NCI-H1417 (cell line): ENCODE results near the gene MON1A.
A peak's percentile ranks its signal among the peaks of the same experiment; 100 is the strongest.
"Not testable (repeated sequence)": the region's sequence is repeated elsewhere in the genome, so short reads cannot be mapped to it uniquely, and the experiment has no call there.

Experiments
- DNase-seq, 3 experiments: peaks; one replicate each; lab custom pipeline; 2025; lab: John Stamatoyannopoulos, UW

MON1A gene

GRCh38 chr3:49917806-49918590 is 11.6 kb downstream of the MON1A start:
- not testable (repeated sequence) for DNase-seq

DNA sequence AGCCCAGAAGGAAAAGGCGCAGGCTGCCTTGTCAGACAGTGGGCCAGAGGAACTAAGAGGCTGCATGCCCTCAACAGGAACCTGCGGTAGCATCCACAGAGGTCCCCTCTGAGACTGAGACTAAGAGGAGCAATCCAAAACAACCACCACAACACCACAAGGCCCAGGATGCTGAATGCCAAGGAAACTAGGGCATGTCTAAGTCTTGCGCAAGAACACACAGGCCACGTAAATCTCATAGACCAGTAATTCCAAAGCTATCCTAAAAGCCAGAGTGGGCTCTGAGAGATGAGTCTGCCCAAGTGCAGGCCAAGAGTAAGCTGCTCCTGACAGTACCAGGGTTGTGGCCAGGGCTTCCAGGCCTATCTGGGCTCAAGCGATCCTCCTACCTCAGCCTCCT is 12.9 kb downstream of the MON1A start:
- no peak for DNase-seq

DNA sequence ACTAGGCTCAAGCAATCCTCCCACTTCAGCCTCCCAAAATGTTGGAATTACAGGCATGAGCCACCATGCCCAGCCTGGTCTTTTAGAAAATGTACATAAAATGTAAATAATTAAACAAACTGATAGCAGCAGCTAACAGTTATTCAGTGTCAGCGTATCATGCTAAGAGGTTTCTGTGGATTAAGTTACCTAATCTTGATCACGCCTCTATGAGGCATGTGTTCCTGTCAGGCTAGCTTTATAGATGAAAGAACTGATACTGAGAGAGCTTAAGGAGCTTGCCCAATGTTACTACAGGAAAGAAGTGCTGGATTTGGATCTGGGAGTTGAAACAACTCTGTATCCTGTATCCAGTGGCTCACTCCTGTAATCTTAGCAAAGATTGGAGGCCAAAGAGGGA is 14.7 kb downstream of the MON1A start:
- no peak for DNase-seq

- peak in 1 of 3 experiments; percentile 71 for DNase-seq
Measured at GRCh38 chr3:49912881-49913281, 16.7 kb downstream of the MON1A start.

- no peak for DNase-seq
Measured at GRCh38 chr3:49911611-49912010, 18.0 kb downstream of the MON1A start.

DNA sequence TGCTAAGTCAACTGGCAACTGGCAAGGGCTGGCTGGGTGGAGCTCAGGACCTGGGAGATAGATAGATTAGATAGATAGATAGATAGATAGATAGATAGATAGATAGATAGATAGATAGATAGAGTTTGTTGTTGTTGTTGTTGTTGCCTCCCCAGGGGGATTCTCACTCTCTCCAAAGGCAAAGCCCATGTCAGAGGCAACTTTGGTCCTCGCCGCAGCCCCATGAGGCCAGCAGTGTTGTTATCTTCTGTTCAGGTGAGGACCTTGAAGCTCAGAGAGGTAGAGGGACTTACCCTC is 18.5 kb downstream of the MON1A start:
- no peak for DNase-seq

- DNase-seq = no peak
Measured at GRCh38 chr3:49910409-49911123, 19.0 kb downstream of the MON1A start.

- DNase-seq = no peak
Measured at GRCh38 chr3:49908373-49909199, 21.0 kb downstream of the MON1A start.

GRCh38 chr3:49906073-49906743 is 23.4 kb downstream of the MON1A start:
- peak in 2 of 3 experiments; percentile 1 to 21 for DNase-seq

GRCh38 chr3:49904448-49904847 is 25.2 kb downstream of the MON1A start:
- not testable (repeated sequence) for DNase-seq

GRCh38 chr3:49903451-49904424 is 25.9 kb downstream of the MON1A start, which contains the start of gene MST1R:
Gene MST1R, minus strand, starts transcription at chr3:49903873. Its CDS starts 264 bp downstream, at chr3:49903609.
- peak in 2 of 3 experiments; percentile 1 to 88 for DNase-seq

- DNase-seq = no peak
Measured at GRCh38 chr3:49902511-49903345, 26.9 kb downstream of the MON1A start.

DNA sequence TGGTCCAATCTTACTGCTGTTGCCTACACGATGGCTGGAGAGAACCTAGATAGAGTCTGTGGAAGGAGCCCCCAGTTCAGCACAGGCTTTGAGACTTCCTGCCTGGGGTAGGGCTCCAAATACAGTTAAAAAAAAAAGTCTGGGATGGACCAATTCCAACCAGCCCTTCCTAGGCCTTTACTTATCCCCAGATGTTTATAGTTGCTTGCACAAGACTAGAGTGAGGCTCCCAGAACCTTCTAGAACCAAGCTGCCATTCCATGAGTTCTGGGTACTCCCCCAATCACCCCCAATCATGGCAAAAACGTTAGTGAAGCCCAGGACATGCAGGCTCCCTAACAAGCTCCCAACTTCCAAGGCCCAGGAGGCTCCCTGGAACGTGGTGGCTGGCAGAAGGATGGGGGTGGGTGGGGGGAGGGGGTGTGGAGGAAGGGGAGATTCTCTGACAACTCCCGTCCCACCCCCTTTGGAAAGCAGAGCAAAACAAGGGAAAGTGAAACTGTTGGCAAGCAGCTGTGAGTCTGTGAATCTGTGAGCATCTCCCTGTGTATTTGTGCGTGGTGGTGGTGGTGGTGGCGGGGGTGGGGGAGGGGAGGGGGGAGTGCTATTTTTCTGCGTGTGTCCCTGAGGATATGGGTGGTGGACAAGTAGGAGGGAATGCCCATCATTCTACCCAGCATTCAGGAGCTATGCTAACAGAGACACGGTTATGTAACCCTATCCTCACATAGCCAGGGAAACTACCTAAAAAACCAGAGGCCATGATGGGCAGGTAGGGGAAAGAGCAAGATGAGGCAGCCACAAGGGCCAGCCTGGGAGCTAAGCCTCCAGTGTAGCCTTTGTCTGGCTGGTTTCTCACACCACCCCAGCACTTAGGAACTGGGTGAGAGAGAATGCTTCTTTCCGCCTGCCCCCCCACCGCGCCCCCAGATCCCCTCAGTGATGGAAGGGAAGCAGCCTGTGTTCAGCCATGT is 28.0 kb downstream of the MON1A start:
- DNase-seq = no peak

DNA sequence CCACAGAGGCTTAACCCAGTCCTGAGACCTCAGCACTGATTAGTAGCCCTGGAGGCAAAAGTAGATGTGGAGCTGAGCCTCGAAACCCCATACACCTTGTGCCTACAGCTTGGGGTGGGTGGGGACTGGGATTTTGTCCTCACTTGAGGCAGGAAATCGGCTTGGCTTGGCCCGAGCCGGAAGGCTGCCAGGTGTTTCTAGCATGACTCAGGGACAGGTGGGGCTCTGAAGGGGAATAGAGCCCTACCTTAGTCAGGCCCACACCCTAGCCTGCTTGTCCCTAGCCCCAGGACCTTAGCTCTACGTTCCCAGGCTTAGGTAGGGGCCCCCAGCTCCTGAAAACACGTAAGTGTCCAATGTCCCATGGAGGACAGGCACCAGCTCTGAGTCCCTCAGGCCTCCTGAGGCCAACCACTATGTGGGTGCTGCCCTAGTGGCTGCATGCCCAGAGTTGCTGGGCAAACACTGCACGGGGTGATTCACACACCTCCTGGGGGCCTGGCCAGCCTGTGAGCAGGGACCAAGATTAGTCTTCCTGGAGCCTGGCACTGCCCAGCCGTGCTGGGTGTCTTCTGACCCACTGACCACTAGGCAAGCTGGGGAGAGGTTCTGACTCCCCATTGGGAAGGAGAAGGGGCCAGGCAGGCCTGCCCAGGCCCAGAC is 29.0 kb downstream of the MON1A start:
- DNase-seq = no peak

DNA sequence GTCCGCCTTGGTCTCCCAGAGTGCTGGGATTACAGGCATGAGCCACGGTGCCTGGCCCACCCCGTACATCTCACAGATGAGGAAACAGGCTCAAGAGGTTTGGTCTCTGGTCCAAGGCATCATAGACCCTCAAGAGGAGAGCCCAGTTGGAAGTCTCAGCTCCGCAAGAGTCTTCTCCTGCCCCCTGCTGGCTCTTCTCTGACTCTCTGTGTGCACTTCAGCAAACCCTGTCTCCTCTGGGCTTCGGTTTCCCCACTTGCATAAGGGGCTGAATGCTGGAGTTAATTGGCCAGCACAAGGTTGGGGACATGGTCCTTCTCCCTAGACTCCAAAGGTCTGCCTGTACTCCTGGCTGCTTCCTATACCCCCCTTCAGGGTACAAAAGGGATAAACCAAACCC is 29.8 kb downstream of the MON1A start:
- peak in 1 of 3 experiments; percentile 2 for DNase-seq

GRCh38 chr3:49898991-49899390 is 30.6 kb downstream of the MON1A start:
- no peak for DNase-seq

- no peak for DNase-seq
Measured at GRCh38 chr3:49896345-49896744, 33.3 kb downstream of the MON1A start.

- no peak for DNase-seq
Measured at GRCh38 chr3:49895791-49896190, 33.8 kb downstream of the MON1A start.
